HCT116 (cell line): ENCODE data around the gene AUP1. TPM values are rescaled to one million over a fixed set of nuclear protein-coding genes. Genes with fewer than 3 reads are reported as not detected.

ENCODE experiments used
- ATAC-seq: fragments of 200-7000 bp; cut with Tn5 transposase; 2 replicates; pipeline ENCODE4 v1.9.1; 2020; ENCODE audit warnings: mild to moderate bottlenecking, moderate library complexity
- BruUV-seq: library from RNA; stranded (reverse); fragments of 400-500 nt; replicated peaks from 2 replicates; lab custom pipeline; 2021; lab: Mats Ljungman, UMichigan
- CTCF ChIA-PET: fragments of 300-600 bp; sonication (Branson Sonifier 250); formaldehyde crosslinking; loops from one replicate; lab custom pipeline; 2021; ENCODE audit warnings: antibody characterized with exemption; lab: Charles Lee
- POLR2A ChIA-PET: fragments of 300-600, 350-600 bp; sonication (Branson Sonifier 250); formaldehyde crosslinking; loops from one replicate; lab custom pipeline; 2021; ENCODE audit warnings: antibody characterized with exemption; lab: Charles Lee
- RAD21 ChIA-PET, 2 experiments: fragments of 300-600 bp; sonication (Branson Sonifier 250); formaldehyde crosslinking; loops; one replicate each; lab custom pipeline; 2023; ENCODE audit warnings: low total read pairs in 2 of 2; ENCODE audit not compliant: uncharacterized antibody in 2 of 2, unreplicated experiment in 2 of 2, low non-redundant PET in 1 of 2; lab: Charles Lee
- DNase-seq: peaks from one replicate; pipeline ENCODE4 v3.0.0-alpha.2; 2010; ENCODE audit warnings: low read depth, low spot score
- H2AFZ ChIP-seq: fragments of 200-600 bp; shearing (Covaris generic), sonication (generic); 2 replicates; pipeline ENCODE4 v1.6.1; 2017; ENCODE audit warnings: low read depth, mixed run types, mixed read lengths, antibody characterized with exemption, low read length; ENCODE audit not compliant: poor library complexity, severe bottlenecking
- H3K27ac ChIP-seq: 2 replicates; pipeline ENCODE4 v1.5.1; 2012; ENCODE audit warnings: low read depth, low read length
- H3K27me3 ChIP-seq: fragments of 200-600 bp; sonication (generic); 2 replicates; pipeline ENCODE4 v1.6.1; 2016; ENCODE audit warnings: mixed run types, low read length, mixed read lengths; ENCODE audit not compliant: insufficient read depth
- H3K36me3 ChIP-seq, 2 experiments: fragments of 200-500 bp in 1 of 2; fragments of 200-600 bp in 1 of 2; sonication (Bioruptor generic) in 1 of 2; sonication (generic) in 1 of 2; 2 replicates each; pipeline versions ENCODE4 v1.5.1 to v1.6.1; 2014 to 2016; ENCODE audit warnings: low read length in 2 of 2, inconsistent platforms in 1 of 2, mixed read lengths in 1 of 2, mixed run types in 1 of 2; ENCODE audit not compliant: insufficient read depth in 2 of 2, control insufficient read depth in 1 of 2
- H3K4me1 ChIP-seq, 2 experiments: fragments of 200-600 bp in 1 of 2; sonication (generic) in 1 of 2; 2 replicates each; pipeline versions ENCODE4 v1.5.1 to v1.6.1; 2012 to 2017; ENCODE audit warnings: low read length in 2 of 2, inconsistent platforms in 1 of 2, mild to moderate bottlenecking in 1 of 2, mixed read lengths in 1 of 2, mixed run types in 1 of 2, moderate library complexity in 1 of 2; ENCODE audit not compliant: insufficient read depth in 2 of 2, control insufficient read depth in 1 of 2
- H3K4me2 ChIP-seq: fragments of 200-600 bp; sonication (generic); 2 replicates; pipeline ENCODE4 v1.6.1; 2017; ENCODE audit warnings: mixed run types, low read length, mixed read lengths
- H3K4me3 ChIP-seq, 2 experiments: fragments of 200-600 bp in 1 of 2; sonication (generic) in 1 of 2; replicated peaks in 1 of 2; 2 replicates each; pipeline ENCODE4 v1.5.1; 2011 to 2016; ENCODE audit warnings: low read length in 2 of 2, control low read depth in 1 of 2, low read depth in 1 of 2, mild to moderate bottlenecking in 1 of 2, mixed read lengths in 1 of 2, mixed run types in 1 of 2
- H3K79me2 ChIP-seq: fragments of 200-600 bp; sonication (generic); 2 replicates; pipeline ENCODE4 v1.6.1; 2017; ENCODE audit warnings: mild to moderate bottlenecking, mixed run types, low read length, moderate library complexity, mixed read lengths; ENCODE audit not compliant: insufficient read depth
- H3K9ac ChIP-seq: fragments of 200-600 bp; sonication (generic); 2 replicates; pipeline ENCODE4 v1.6.1; 2016; ENCODE audit warnings: low read length, mixed read lengths
- H3K9me2 ChIP-seq: fragments of 200-600 bp; sonication (generic), shearing (Covaris generic); 2 replicates; pipeline ENCODE4 v1.6.1; 2017; ENCODE audit warnings: mixed run types, mild to moderate bottlenecking, moderate library complexity; ENCODE audit not compliant: insufficient read depth
- H3K9me3 ChIP-seq, 2 experiments: fragments of 200-500 bp in 1 of 2; fragments of 200-600 bp in 1 of 2; sonication (Bioruptor generic) in 1 of 2; sonication (generic) in 1 of 2; 2 replicates each; pipeline ENCODE4 v1.6.1; 2014 to 2017; ENCODE audit warnings: low read length in 2 of 2, mixed read lengths in 2 of 2, inconsistent platforms in 1 of 2, low read depth in 1 of 2, mild to moderate bottlenecking in 1 of 2, mixed run types in 1 of 2, moderate library complexity in 1 of 2; ENCODE audit not compliant: control insufficient read depth in 1 of 2, insufficient read depth in 1 of 2
- H4K20me1 ChIP-seq: fragments of 200-600 bp; sonication (generic), shearing (Covaris generic); 2 replicates; pipeline ENCODE4 v1.6.1; 2017; ENCODE audit warnings: mixed run types, mild to moderate bottlenecking, moderate library complexity; ENCODE audit not compliant: insufficient read depth
- ATF3 ChIP-seq: IDR thresholded peaks from 2 replicates; pipeline ENCODE4 v1.6.1; 2012
- CBX3 ChIP-seq: IDR thresholded peaks from 2 replicates; pipeline ENCODE4 v1.6.1; 2012; ENCODE audit warnings: low read depth
- CTCF ChIP-seq, 3 experiments: fragments of 200-600 bp in 1 of 3; sonication (generic) in 1 of 3; IDR thresholded peaks in 2 of 3; conservative IDR thresholded peaks in 1 of 3; 2 replicates each; pipeline ENCODE4 v1.5.1; 2012 to 2017; ENCODE audit warnings: low read depth in 2 of 3, low read length in 2 of 3, antibody characterized with exemption in 1 of 3, borderline replicate concordance in 1 of 3, control low read depth in 1 of 3, mild to moderate bottlenecking in 1 of 3, mixed read lengths in 1 of 3, mixed run types in 1 of 3, moderate library complexity in 1 of 3; ENCODE audit not compliant: insufficient read depth in 1 of 3
- EGR1 ChIP-seq: IDR thresholded peaks from 2 replicates; pipeline ENCODE4 v1.6.1; 2012; ENCODE audit warnings: low read depth
- ELF1 ChIP-seq: IDR thresholded peaks from 2 replicates; pipeline ENCODE4 v1.6.1; 2012; ENCODE audit warnings: low read depth, borderline replicate concordance
- EZH2phosphoT487 ChIP-seq: fragments of 200-600 bp; IDR thresholded peaks from 2 replicates; pipeline ENCODE4 v1.6.1; 2018; ENCODE audit warnings: antibody characterized with exemption, borderline replicate concordance
- FOSL1 ChIP-seq: IDR thresholded peaks from 2 replicates; pipeline ENCODE4 v1.6.1; 2012; ENCODE audit warnings: low read depth
- RAD21 ChIP-seq: IDR thresholded peaks from 2 replicates; pipeline ENCODE4 v1.6.1; 2012; ENCODE audit warnings: low read depth, mild to moderate bottlenecking
- SRF ChIP-seq: IDR thresholded peaks from 2 replicates; pipeline ENCODE4 v1.6.1; 2012; ENCODE audit warnings: low read depth
- TCF7L2 ChIP-seq: IDR thresholded peaks from 2 replicates; pipeline ENCODE4 v1.7.0; 2011; ENCODE audit warnings: borderline replicate concordance, inconsistent platforms; ENCODE audit not compliant: insufficient read depth, insufficient read length; ENCODE audit errors: extremely low read depth
- intact Hi-C: fragments of 100-400 bp; cut with micrococcal nuclease; formaldehyde crosslinking; loops from 2 replicates; pipeline ENCODE4 v1.10.0; 2022
- total RNA-seq: library from RNA; stranded (reverse); gene quantifications from one replicate; pipeline ENCODE4 v1.2.1, GENCODE V29; 2021; ENCODE audit not compliant: unreplicated experiment

Gene AUP1
- total RNA-seq, 1 experiment from 2014 or later: 116 TPM

- BruUV-seq: no TSS peak
- ChIA-PET POLR2A (interaction anchor here (0.6 to 1.0 kb wide), 2 partner anchors 49 to 104 kb away, joined by 3 read pairs; partner anchors contain the start of gene PCGF1), RAD21 (no interaction called here), CTCF (no interaction called here)
- Histone ChIP-seq H3K27me3 (no peaks in the 10 kb centered on the region), H3K4me1 (peaks cover 10 to 36% of the 10 kb centered on the region in 2 experiments; a peak in 3 of 4 replicates), H3K4me3 (peak overlapping the region; percentile 93 to 97), H3K9me2 (no peaks in the 10 kb centered on the region), H3K27ac (peak overlapping the region; percentile 90), H3K79me2 (peaks cover 9% of the 10 kb centered on the region; the same call in 1 of the 2 replicates), H3K9me3 (no peaks in the 10 kb centered on the region), H2AFZ (no peak overlapping the region), H3K9ac (peak overlapping the region; percentile 98), H3K36me3 (peaks cover 7 to 9% of the 10 kb centered on the region in 2 experiments; a peak in 3 of 4 replicates), H4K20me1 (no peaks in the 10 kb centered on the region), H3K4me2 (peak overlapping the region; percentile 95)
- TF ChIP-seq SRF (no peak), FOSL1 (no peak), RAD21 (no peak), EGR1 (no peak), CBX3 (no peak), ELF1 (no peak), ATF3 (no peak), CTCF (IDR thresholded peaks at IDR 0.05 in 2 of 3, conservative IDR thresholded peaks at IDR 0.05 in 1 of 3; ENCODE audit: borderline replicate concordance in 1 of 3, insufficient read depth in 1 of 3, low read depth in 2 of 3, low read length in 2 of 3) (no peak), EZH2phosphoT487 (no peak), TCF7L2 (no peak)
- DNase-seq (no peak), ATAC-seq (no peak)
- intact Hi-C loops: no loop called here
These were observed 26.2 kb upstream of the AUP1 start for GRCh38 chr2:74555610-74556103.
